Peyer's patch (tissue), 4 donors: ENCODE measurements around the gene ZNF333. TPM values are rescaled to one million over a fixed set of nuclear protein-coding genes. Genes with fewer than 3 reads are reported as not detected.

Source experiments
- DNase-seq, 3 donors: peaks; one replicate each; pipeline ENCODE4 v3.0.0-alpha.2; 2017 to 2019
- H3K27ac ChIP-seq, 4 donors: fragments of 200-600 bp; sonication (generic); one replicate each; pipeline ENCODE4 v1.5.1; 2016 to 2019
- H3K27me3 ChIP-seq, 2 donors: fragments of 200-600 bp; sonication (generic); one replicate each; pipeline ENCODE4 v1.5.1; 2019
- H3K36me3 ChIP-seq, 3 donors: fragments of 200-600 bp; sonication (generic); one replicate each; pipeline ENCODE4 v1.5.1; 2016 to 2019
- H3K4me1 ChIP-seq, 4 donors: fragments of 200-600 bp; sonication (generic); one replicate each; pipeline ENCODE4 v1.5.1; 2016 to 2019
- H3K4me3 ChIP-seq, 4 donors: fragments of 200-600 bp; sonication (generic); 1 replicate in 3 of 4; 2 replicates in 1 of 4; pipeline ENCODE4 v1.5.1; 2016 to 2019; ENCODE audit warnings: mild to moderate bottlenecking in 1 of 4
- H3K9me3 ChIP-seq, 4 donors: fragments of 200-600 bp; sonication (generic); one replicate each; pipeline ENCODE4 v1.5.1; 2016 to 2019; ENCODE audit warnings: mild to moderate bottlenecking in 1 of 4
- POLR2A ChIP-seq, 2 donors: fragments of 450-650 bp; IDR thresholded peaks; one replicate each; pipeline ENCODE4 v1.5.1; 2017; ENCODE audit warnings: antibody characterized with exemption in 2 of 2, mild to moderate bottlenecking in 2 of 2, moderate library complexity in 2 of 2
- total RNA-seq, 4 donors: library from RNA; depleted of rRNA; stranded (reverse); fragments of >200 nt; gene quantifications; one replicate each; pipeline ENCODE4 v1.1.0, GENCODE V29; 2016
- TF ChIP-seq, protein P1 (sequence below), 6 experiments: fragments of 450-650 bp in 4 of 6; fragments of 200-600 bp in 2 of 6; sonication (generic) in 1 of 6; IDR thresholded peaks; one replicate each; pipeline ENCODE4 v1.5.1; 2017 to 2019; ENCODE audit warnings: antibody characterized with exemption in 6 of 6, mild to moderate bottlenecking in 3 of 6, moderate library complexity in 1 of 6

Gene ZNF333
- total RNA-seq, 4 donors from 2014 or later, result 7.5 to 27.8 (median 17.1) TPM

DNA sequence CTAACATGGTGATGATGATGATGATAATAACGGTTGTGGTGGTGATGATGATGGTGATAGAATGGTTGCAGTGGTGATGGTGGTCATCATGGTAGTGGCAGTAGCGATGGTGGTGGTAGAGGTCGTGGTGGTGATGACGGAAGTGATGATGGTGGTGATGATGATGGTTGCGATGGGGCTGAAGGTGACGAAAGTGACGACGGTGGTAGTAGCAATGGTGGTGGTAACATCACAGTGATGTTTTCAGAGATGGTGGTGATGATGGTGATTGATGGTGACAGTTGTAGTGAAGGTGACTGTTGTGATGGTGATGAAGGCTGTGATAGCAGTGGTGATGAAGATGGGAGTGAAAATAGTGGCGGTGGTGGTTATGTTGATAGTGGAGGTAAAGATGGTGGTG lies 11.6 kb upstream of the ZNF333 start:
- Histone ChIP-seq H3K27me3 (no peaks in the 10 kb centered on the region), H3K9me3 (no peaks in the 10 kb centered on the region), H3K4me1 (no peaks in the 10 kb centered on the region), H3K27ac (no peak overlapping the region), H3K36me3 (no peaks in the 10 kb centered on the region), H3K4me3 (no peak overlapping the region)
- DNase-seq, result no peak
- TF ChIP-seq POLR2A (IDR thresholded peaks at IDR 0.05), result no peak
- TF ChIP-seq, protein P1, sequence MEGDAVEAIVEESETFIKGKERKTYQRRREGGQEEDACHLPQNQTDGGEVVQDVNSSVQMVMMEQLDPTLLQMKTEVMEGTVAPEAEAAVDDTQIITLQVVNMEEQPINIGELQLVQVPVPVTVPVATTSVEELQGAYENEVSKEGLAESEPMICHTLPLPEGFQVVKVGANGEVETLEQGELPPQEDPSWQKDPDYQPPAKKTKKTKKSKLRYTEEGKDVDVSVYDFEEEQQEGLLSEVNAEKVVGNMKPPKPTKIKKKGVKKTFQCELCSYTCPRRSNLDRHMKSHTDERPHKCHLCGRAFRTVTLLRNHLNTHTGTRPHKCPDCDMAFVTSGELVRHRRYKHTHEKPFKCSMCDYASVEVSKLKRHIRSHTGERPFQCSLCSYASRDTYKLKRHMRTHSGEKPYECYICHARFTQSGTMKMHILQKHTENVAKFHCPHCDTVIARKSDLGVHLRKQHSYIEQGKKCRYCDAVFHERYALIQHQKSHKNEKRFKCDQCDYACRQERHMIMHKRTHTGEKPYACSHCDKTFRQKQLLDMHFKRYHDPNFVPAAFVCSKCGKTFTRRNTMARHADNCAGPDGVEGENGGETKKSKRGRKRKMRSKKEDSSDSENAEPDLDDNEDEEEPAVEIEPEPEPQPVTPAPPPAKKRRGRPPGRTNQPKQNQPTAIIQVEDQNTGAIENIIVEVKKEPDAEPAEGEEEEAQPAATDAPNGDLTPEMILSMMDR (IDR thresholded peaks at IDR 0.05), result no peak

DNA sequence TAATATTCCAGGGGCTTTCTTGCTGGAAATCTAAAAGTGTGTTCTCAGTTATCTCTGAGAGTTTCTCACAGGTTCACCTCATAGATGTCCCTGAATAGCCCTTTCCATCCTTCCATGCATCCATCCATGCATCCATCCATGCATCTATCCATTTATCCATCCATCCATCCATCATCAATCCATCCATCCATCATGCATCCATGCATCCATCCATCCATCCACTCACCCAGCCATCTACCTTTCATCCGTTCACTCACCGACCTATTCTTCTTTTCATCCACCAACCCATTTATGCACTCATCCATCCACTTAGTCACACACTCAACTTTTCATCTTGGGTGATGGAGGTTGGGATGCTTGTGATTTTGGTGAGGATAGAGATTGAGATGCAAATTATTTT lies 7.8 kb upstream of the ZNF333 start:
- Histone ChIP-seq H3K27me3 (no peaks in the 10 kb centered on the region), H3K27ac (no peak overlapping the region), H3K36me3 (no peaks in the 10 kb centered on the region), H3K4me3 (no peak overlapping the region), H3K4me1 (no peaks in the 10 kb centered on the region), H3K9me3 (no peaks in the 10 kb centered on the region)
- TF ChIP-seq, protein P1 (IDR thresholded peaks at IDR 0.05), result no peak
- TF ChIP-seq POLR2A (IDR thresholded peaks at IDR 0.05), result no peak
- no peak for DNase-seq

DNA sequence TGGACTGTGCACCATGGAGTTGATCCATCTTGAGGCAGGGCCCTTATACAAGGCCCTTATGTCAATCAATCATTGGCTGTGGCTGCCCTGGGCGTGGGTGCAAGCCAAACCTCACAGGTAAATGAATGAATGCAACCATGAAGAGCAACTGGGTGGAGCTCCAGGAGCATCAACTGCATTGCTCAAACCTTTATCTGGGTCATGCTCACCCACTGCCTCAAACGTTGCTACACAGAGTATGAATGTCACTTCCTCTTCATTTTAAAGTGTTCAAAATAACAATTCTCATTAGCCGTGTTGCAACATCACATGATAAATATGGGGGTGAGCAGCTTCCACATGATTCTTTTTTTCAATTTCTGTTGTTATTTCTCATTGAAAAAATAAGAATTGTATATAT lies 6.4 kb upstream of the ZNF333 start:
- Histone ChIP-seq H3K4me3 (no peak overlapping the region), H3K36me3 (no peaks in the 10 kb centered on the region), H3K27me3 (no peaks in the 10 kb centered on the region), H3K27ac (no peak overlapping the region), H3K9me3 (no peaks in the 10 kb centered on the region), H3K4me1 (no peaks in the 10 kb centered on the region)
- no peak for TF ChIP-seq POLR2A (IDR thresholded peaks at IDR 0.05)
- TF ChIP-seq, protein P1 (IDR thresholded peaks at IDR 0.05), result no peak
- DNase-seq, result no peak

DNA sequence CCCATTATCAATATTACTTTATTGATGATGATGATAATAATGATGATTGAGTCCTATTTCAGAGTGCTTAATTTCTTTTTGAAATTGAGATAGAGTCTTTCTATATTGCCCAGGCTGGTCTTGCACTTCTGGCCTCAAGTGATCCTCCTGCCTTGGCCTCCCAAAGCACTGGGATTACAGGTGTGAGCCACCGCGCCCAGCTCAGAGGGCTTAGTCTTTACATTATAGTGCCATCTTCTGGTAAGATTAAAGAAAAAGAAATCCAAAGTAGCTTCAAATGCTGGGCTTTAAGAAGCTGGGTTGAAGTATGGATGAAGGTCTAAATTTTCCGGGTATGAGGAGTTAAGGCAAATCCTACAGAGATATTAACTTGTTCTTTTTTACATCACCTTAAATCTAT lies 3.4 kb upstream of the ZNF333 start:
- Histone ChIP-seq H3K36me3 (no peaks in the 10 kb centered on the region), H3K9me3 (no peaks in the 10 kb centered on the region), H3K4me1 (peaks cover 0 to 9% (median 0%) of the 10 kb centered on the region in 4 donors), H3K27ac (no peak overlapping the region), H3K4me3 (no peak overlapping the region), H3K27me3 (no peaks in the 10 kb centered on the region)
- TF ChIP-seq POLR2A (IDR thresholded peaks at IDR 0.05), result no peak
- TF ChIP-seq, protein P1 (IDR thresholded peaks at IDR 0.05), result peak in 5 of 6 experiments; percentile 39 to 45 (median 42)
- peak in 1 of 3 donors; percentile 25 for DNase-seq

DNA sequence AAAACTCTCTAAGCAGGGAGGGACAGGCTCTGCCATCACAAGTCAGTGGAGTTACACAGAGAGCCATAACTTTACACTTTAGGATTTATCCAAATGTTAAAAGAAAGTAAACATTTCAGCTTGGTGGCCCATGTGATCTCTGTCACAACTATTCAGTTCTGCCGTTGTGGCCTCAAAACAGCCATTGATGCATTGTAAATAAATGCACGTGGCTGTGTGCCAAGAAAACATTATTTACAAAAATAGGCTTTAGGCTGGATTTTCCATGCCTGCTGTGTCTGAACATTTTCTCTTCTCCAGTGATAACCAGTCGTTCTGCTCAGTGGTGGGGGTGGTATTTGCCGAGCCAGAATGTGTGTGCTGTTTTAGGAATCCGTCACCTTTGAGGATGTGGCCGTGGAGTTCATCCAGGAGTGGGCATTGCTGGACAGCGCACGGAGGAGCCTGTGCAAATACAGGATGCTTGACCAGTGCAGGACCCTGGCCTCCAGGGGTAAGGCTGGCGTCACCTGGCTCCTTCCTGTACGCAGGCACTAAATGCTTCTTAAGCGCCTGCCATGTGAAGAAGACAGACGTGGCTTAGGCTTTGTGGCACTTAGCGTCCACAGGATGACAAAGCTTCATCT lies 4.9 kb downstream of the ZNF333 start:
- Histone ChIP-seq H3K36me3 (peaks cover 0 to 51% (median 0%) of the 10 kb centered on the region in 3 donors), H3K4me1 (peaks cover 0 to 9% (median 0%) of the 10 kb centered on the region in 4 donors), H3K27ac (no peak overlapping the region), H3K9me3 (no peaks in the 10 kb centered on the region), H3K27me3 (no peaks in the 10 kb centered on the region), H3K4me3 (no peak overlapping the region)
- no peak for DNase-seq
- TF ChIP-seq, protein P1 (IDR thresholded peaks at IDR 0.05), result no peak
- no peak for TF ChIP-seq POLR2A (IDR thresholded peaks at IDR 0.05)
